ENCODE data around the gene MTPN. TPM values are rescaled to one million over a fixed set of nuclear protein-coding genes. Genes with fewer than 3 reads are reported as not detected.

The MTPN gene
- total RNA-seq, 1 experiment from 2014 or later, result 98.2 TPM

DNA sequence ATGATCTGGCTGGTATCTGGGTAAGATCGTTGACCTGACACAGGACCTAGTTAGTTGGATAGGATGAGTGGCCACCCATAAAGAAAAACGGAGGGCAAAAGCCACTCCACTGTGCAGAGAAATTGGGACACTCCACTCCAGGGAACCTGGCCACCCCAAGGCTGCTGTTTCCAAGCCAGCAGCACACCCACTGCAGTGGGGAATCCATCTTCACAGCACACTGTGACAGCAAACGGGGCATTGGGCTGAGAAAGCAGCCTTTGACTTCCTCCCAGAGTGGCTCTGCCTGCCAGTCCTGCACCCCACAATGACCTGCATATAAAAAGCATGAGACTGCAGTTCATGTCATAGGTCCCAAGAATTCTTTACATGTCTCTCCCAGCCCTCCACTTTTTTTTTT lies 52.9 kb downstream of the MTPN start:
- no peak overlapping the region for H3K27ac ChIP-seq (ENCODE audit: insufficient read length, low read depth, low read length)

More for the DNA sequence above, 52.9 kb downstream of the MTPN start:
- Histone ChIP-seq H2BK20ac (ENCODE audit: low read depth, low read length, poor library complexity, severe bottlenecking) (no peak overlapping the region), H3K56ac (ENCODE audit: insufficient read length, low read depth, low read length) (no peak overlapping the region), H3K23ac (ENCODE audit: insufficient read length, low read depth, low read length) (no peak overlapping the region), H3K27me3 (ENCODE audit: insufficient read depth, low read length) (no peaks in the 10 kb centered on the region), H2BK120ac (ENCODE audit: low read depth, low read length, poor library complexity, severe bottlenecking) (no peak overlapping the region), H3K9ac (ENCODE audit: extremely low read depth, insufficient read length, low read length) (no peak overlapping the region), H3K79me1 (ENCODE audit: insufficient read depth, low read depth, low read length, poor library complexity, severe bottlenecking) (no peaks in the 10 kb centered on the region), H3K4me2 (ENCODE audit: insufficient read depth, insufficient read length, low read length) (no peak overlapping the region), H2BK15ac (ENCODE audit: low read depth, low read length) (no peak overlapping the region), H4K8ac (replicated peaks; ENCODE audit: insufficient read length, low read depth, low read length) (no peak overlapping the region), H3K79me2 (ENCODE audit: insufficient read depth, low read length) (no peaks in the 10 kb centered on the region), H4K20me1 (ENCODE audit: control insufficient read depth, insufficient read depth, insufficient read length) (peaks cover 2% of the 10 kb centered on the region), H2BK5ac (ENCODE audit: insufficient read length, low read length) (no peak overlapping the region), H4K91ac (ENCODE audit: insufficient read length, low read depth, low read length) (no peak overlapping the region), H3K4me1 (ENCODE audit: insufficient read depth, low read length) (no peaks in the 10 kb centered on the region), H3K18ac (ENCODE audit: insufficient read length, low read depth, low read length) (no peak overlapping the region), H3K4ac (ENCODE audit: low read depth, low read length) (no peak overlapping the region), H3K9me3 (ENCODE audit: control insufficient read depth, low read depth, low read length) (no peaks in the 10 kb centered on the region), H3K14ac (ENCODE audit: insufficient read depth, low read length) (no peak overlapping the region), H3T11ph (ENCODE audit: low read length) (no peak overlapping the region), H3K23me2 (ENCODE audit: insufficient read length, low read depth, low read length, poor library complexity, severe bottlenecking) (no peaks in the 10 kb centered on the region), H2AFZ (ENCODE audit: low read length) (no peak overlapping the region), H2BK12ac (ENCODE audit: insufficient read length, low read depth, low read length) (no peak overlapping the region), H2AK5ac (ENCODE audit: insufficient read length, low read length) (no peak overlapping the region), H4K5ac (ENCODE audit: insufficient read length, low read depth, low read length) (no peak overlapping the region)
- H3K27ac Mint-ChIP-seq, result no peak overlapping the region
- H3K4me1 Mint-ChIP-seq, result peaks cover 3 to 8% of the 10 kb centered on the region in 2 experiments; a peak in 3 of 4 replicates
- no peaks in the 10 kb centered on the region for H3K27me3 Mint-ChIP-seq (ENCODE audit: low read depth)
- WGBS (ENCODE audit: extremely low coverage, insufficient read length, low lambda C conversion rate), result no CpG with 5 or more reads among the region's 3 CpGs
- no peaks in the 10 kb centered on the region for H3K9me3 Mint-ChIP-seq
- peaks cover 0 to 5% (median 0%) of the 10 kb centered on the region in 3 experiments; a peak in 2 of 7 replicates for H3K36me3 Mint-ChIP-seq (ENCODE audit: insufficient read depth in 1 of 3, low read depth in 3 of 3)
- TF ChIP-seq, protein P1, sequence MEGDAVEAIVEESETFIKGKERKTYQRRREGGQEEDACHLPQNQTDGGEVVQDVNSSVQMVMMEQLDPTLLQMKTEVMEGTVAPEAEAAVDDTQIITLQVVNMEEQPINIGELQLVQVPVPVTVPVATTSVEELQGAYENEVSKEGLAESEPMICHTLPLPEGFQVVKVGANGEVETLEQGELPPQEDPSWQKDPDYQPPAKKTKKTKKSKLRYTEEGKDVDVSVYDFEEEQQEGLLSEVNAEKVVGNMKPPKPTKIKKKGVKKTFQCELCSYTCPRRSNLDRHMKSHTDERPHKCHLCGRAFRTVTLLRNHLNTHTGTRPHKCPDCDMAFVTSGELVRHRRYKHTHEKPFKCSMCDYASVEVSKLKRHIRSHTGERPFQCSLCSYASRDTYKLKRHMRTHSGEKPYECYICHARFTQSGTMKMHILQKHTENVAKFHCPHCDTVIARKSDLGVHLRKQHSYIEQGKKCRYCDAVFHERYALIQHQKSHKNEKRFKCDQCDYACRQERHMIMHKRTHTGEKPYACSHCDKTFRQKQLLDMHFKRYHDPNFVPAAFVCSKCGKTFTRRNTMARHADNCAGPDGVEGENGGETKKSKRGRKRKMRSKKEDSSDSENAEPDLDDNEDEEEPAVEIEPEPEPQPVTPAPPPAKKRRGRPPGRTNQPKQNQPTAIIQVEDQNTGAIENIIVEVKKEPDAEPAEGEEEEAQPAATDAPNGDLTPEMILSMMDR (conservative IDR thresholded peaks at IDR 0.05), result no peak
- no peak overlapping the region for H3K4me3 Mint-ChIP-seq
- no peak for DNase-seq

Data from H9 (cell line).